Activated gamma-delta T cell (primary cell): ENCODE data around the gene ERRFI1.
"Not testable (repeated sequence)": the region's sequence is repeated elsewhere in the genome, so short reads cannot be mapped to it uniquely, and the experiment has no call there.

Experiments used
- DNase-seq: peaks from one replicate; lab custom pipeline; 2025; lab: John Stamatoyannopoulos, UW

The ERRFI1 gene

DNA sequence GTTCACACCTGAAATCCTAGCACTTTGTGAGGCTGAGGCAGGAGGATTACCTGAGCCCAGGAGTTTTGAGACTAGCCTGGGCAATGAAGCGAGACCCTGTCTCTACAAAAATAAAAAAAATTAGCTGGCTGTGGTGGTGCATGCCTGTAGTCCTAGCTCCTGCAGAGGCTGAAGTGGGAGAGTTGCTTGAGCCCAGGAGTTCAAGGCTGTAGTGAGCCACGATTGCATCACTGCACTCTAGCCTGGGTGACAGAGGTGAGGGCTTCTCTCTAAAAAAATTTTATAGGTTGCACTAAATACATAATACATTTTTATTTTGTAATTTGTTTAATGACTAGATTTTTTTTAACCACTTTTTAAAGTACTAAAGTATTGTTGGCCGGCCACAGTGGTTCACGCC, 58.5 kb downstream of the ERRFI1 start:
- no peak for DNase-seq

DNA sequence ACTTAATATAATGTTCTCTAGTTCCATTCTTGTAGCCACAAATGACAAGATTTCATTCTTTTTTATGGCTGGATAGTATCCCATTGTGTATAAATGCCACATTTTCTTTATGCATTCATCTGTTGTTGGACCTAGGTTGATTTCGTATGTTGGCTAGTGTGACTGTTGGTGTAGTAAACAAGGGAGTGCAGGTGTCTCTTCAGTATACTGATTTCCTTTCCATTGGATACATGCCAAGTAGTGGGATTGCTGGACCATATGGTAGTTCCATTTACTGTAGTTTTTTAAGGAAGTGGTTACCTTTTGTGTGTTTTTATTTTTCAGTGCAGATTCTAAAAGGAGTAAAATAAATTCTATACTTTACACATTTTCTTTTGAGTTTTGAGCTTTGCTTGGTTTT, 58.9 kb downstream of the ERRFI1 start:
- no peak for DNase-seq

DNA sequence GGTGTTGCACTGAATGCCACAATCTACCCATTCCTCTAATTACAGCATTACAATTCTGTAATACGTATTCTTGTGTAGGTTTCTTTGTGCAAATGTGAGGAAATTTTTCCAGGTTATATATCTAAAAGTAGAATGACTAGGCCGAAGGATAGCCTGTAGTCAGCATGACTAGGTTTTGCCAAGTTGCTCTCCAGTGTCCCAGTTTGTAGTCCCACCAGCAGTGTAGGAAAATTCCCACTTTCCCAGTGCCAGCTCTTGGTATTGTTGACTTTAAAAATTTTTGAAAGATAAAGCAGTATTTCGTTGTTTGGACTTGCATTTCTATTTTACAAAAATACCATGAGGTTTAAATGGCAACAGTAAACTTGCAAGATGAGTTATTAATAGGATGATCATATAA, 61.6 kb downstream of the ERRFI1 start:
- no peak for DNase-seq

DNA sequence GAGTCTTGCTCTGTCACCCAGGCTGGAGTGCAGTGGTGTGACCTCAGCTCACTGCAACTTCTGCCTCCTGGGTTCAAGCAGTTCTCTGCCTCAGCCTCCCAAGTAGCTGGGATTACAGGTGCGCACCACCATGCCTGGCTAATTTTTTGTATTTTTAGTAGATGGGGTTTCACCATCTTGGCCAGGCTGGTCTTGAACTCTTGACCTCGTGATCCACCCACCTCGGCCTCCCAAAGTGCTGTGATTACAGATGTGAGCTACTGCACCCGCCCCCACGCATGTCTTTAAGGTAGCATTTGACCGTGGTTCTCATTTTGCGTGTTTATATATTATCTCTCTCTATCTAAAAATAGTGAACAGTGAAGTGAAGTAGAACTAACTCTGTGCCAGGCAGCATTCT, 62.3 kb downstream of the ERRFI1 start:
- not testable (repeated sequence) for DNase-seq

DNA sequence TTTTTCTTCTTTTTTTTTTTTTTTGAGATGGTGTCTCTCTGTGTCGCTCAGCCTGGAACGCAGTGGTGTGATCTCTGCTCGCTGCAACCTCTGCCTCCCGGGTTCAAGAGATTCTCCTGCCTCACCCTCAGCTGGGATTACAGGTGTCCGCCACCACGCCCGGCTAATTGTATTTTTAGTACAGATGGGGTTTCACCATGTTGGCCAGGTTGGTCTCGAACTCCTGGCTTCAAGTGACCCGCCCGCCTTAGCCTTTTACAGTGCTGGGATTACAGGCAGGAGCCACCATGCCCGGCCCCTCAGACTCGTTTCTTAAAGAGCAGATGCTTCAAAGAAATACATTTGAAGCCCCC, 62.8 kb downstream of the ERRFI1 start:
- not testable (repeated sequence) for DNase-seq

DNA sequence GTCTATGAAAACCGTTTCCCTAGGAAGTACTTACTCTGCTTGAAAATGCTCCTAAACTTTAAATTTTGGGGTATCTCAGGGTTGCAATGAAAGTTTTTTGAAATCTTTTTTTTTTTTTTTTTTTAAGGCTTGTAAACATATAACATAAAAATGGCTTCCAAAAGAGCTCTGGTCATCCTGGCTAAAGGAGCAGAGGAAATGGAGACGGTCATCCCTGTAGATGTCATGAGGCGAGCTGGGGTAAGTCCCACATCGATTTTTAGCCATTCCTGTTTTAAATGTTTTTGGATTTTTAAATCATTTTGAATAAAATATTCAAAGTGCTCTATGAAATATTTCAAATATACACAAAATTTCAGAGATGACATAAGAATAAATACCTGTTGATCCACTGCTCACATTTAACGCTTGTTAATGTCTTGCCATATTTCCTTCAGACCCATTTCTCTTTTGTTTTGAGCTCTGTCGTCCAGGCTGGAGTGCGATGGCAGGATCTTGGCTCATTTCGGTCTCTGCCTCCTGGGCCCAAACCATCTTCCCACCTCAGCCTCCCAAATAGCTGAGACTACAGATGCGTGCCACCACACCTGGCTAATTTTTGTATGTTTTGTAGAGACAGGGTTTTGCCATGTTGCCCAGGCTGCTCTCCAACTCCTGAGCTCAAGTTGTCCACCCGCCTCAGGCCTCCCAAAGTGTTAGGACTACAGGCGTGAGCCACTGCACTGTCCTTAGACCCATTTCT, 63.3 kb downstream of the ERRFI1 start:
- DNase-seq, result no peak

DNA sequence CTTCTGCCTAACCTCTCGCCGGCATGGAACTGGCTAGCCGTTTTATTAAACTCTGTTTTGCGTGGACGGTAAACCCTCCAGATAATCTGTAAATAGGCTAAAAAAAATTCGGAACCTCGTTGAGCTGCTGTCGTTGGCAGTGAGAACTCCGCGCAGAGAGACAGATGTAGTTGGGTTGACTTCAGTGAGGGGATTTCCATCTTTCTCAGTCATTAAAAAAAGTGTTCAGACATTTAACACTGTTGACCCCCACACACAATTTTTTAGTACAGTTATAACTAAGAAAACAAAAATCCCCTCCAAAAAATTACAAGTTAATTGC, 64.1 kb downstream of the ERRFI1 start:
- no peak for DNase-seq
